HG02759 (cell line): Measurements from ENCODE around the gene DDX21.
"Not testable (repeated sequence)": the region's sequence is repeated elsewhere in the genome, so short reads cannot be mapped to it uniquely, and the experiment has no call there.

ENCODE experiments used
- ATAC-seq: cut with Tn5 transposase; IDR thresholded peaks from one replicate; pipeline ENCODE4 v1.9.1; 2021; ENCODE audit warnings: mild to moderate bottlenecking, moderate library complexity; ENCODE audit not compliant: unreplicated experiment

The DDX21 gene

DNA sequence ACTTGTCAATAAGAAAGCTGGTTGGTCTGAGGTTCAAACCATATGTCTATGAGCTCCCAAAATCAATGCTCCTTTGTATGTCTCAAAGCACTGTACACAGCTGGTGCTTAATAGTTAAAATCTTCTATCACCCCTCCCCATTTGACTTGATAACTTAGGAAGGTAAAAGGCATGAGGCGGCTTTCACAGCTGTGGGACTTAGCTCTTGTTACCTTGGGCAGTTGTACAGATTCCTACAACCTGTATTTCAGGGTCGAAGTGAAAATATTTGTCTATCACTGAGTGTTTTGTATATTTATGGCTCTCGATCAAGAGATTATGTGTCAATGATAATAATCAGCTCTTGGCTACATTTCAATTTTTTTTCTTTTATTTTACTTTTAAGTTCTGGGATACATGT lies 31.6 kb downstream of the DDX21 start:
- no peak for ATAC-seq

DNA sequence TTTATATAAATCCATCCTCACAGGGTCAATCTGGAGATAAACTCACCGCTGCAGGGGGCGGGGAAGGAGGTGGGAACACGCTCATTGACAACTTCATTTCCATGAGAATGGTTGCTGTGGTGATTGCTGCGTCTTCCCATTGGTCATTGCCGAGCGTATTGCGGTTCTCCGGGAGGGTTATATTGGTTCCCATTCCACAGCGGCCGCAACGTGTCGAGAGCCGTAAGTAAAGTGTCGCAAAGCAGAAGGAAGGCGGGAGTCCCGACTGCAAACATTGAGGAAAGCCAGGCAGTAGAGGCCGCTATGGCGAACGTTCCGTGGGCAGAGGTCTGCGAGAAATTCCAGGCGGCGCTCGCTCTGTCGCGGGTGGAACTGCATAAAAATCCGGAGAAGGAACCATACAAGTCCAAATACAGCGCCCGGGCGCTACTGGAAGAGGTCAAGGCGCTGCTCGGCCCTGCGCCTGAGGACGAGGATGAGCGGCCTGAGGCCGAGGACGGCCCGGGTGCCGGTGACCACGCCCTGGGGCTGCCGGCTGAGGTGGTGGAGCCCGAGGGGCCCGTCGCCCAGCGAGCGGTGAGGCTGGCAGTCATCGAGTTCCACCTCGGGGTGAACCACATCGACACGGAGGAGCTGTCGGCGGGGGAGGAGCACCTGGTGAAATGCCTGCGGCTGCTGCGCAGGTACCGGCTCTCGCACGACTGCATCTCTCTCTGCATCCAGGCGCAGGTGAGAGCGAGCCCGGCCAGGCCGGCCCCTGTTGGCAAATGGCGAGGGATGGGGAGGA lies 32.8 kb downstream of the DDX21 start, which contains the start of gene KIFBP:
Gene KIFBP (plus strand): TSS at position 274 of the 787 bp plus-strand sequence. CDS start 30 bp downstream, at position 304.
- peak; percentile 85 for ATAC-seq

DNA sequence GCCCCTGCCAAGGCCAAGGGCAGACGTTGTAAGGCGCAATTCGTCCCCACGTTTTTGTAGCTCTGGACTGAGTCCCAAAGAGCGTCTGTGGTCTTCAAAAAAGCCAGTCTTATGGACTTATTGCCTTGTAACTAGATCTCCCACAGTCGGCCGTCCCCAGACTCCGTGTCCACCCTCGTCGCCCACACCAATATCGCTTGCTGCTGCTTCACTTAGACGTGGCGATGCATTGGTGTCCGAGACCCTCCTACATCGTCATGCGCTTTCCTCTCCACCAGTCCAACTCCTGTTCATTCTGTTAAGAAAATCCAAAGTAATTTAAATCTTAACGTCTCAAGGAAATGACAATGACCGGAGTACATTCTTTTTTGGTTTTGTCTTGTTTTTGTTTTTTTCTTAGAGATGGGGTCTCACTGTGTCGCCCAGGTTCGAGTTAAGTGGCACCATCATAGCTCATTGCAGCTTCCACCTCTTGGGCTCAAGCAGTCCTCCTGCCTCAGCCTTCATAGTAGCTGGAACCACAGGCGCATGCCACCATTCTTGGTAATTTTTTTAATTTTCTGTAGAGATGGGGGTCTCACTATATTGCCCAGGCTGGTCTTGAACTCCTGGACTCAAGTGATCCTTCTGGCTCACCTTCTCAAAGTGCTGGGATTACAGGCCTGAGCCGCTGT lies 33.5 kb downstream of the DDX21 start:
- no peak for ATAC-seq

DNA sequence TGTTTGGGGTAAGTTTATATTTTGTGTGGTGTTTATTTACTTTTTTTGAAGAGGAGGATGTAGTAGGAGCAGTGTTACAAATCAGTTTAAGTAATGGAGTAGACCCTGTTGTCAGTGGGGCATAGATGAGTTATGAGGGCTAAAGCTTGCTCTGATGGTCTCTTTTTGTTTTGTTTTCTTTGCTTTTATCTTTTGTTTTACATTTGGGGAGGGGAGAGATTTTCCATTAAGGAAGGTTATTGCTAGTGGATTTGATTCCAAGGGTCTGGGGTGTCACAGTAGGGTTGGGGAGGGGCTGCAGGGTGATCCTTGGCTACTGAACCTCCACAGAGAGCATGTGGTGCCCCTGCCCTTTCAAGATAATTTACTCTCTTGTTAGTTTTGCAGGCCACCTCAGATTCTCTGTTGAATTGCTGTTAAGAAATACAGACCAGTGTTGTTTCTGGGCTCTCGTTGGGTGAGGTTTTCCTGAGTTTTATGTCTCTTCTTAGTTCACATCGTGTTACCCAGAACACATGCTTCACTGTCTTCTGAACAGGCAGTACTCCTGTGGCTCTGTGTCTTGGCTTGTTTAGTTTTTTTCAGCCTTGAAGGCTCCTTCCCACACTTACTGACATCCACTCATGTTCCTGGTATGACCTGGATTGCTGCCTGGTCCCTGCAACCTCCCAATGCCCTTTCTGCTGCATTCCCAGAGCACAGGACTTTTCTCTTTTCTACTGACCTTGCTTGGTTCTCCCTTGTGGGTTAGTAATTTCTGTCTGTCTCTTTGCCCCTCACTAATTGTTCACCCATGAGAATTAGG lies 36.9 kb downstream of the DDX21 start:
- no peak for ATAC-seq

DNA sequence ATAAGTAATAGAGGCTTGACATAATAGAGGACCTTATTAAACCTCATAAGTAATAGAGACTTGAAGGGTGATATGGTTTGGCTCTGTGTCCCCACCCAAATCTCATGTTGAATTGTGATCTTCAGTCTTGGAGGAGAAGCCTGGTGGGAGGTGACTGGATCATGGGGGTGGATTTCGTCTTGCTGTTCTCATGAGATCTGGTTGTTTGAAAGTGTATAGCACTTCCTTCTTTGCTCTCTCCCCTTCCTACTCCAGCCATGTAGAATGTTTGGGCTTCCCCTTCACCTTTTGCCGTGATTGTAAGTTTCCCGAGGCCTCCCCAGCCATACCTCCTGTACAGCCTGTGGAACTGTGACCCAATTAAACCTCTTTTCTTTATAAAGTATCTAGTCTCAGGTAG lies 41.2 kb downstream of the DDX21 start:
- ATAC-seq = peak; percentile 20

DNA sequence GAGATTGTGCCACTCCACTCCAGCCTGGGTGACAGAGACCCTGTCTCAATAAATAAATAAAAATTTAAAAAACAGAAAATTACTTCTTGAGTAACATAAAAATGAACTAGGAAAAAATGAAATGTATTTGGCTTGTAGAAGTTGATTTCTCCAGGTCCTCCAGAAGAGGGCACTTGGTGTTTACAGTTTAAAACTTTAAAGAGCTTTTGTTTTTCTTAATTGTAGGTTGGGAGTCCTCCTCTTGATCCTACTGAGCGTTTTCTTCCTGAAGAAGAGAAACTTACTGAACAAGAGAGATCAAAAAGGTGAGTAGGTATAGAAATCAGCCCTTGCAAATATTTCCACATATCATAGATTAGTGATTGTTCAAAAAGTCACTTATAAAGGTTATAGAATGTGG lies 48.9 kb downstream of the DDX21 start:
- no peak for ATAC-seq

DNA sequence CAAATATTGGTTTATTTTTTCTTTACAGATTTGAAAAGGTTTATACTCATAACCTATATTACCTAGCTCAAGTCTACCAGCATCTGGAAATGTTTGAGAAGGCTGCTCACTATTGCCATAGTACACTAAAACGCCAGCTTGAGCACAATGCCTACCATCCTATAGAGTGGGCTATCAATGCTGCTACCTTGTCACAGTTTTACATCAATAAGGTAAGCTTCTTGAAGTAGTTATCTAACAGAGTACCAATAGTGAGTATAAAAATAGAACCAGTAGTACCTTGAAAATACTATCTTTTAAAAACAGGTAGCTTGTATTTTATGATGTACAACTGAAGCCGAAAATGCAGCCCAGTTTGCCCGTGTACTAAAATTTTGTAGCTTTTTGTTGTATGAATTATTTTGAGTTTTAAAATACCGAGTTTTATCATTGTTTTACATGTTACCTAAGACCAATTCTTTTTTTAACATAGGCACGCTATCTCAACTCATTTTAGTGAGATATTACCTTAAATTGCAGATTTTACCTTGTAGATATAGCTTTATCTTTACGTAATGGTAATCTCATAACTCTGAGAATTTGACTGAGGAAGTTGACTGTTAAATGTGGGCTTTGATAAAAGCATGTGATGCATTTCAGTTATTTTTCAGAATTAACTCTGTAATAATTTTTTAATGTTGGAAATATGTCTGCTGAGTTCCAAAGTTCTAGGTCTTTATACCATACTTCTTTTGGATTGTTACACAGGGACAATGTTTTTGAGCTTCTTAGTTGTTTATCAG lies 49.9 kb downstream of the DDX21 start:
- no peak for ATAC-seq

DNA sequence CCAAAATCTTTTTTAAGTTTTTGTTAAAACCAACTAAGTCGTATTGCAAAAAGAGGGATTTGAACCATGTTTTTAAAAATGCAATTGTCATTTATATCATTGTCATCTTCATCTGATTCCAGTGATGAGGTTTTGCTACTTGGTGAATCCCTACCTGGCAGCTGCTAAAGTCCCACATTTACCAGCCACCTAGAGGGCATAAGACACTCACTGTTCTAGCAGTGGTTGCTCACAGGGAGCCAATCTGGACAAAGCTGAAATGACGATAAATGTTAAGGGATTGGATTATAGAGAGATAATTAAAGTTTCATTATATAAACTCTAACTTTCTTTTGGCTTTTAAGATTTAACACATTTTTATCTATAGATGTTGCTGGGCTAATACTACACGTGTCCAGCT lies 51.3 kb downstream of the DDX21 start:
- no peak for ATAC-seq

DNA sequence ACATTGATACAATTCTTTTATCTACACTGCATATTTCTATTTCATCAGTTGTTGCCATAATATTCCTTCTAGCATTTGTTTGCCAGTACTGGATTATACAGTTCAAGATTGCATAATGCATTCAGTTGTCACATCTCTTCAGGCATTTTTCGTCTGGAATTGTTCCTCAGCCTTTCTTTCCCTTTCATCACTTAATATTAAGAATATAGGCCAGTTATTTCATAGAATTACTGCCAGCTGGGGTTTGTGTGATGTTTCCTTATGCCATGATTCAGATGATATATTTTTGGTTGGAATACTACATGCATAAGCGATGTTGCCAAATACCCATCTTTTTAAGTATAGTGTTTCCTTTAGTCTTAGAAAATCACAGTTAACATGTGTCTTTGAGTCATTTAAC lies 53.4 kb downstream of the DDX21 start:
- no peak for ATAC-seq

DNA sequence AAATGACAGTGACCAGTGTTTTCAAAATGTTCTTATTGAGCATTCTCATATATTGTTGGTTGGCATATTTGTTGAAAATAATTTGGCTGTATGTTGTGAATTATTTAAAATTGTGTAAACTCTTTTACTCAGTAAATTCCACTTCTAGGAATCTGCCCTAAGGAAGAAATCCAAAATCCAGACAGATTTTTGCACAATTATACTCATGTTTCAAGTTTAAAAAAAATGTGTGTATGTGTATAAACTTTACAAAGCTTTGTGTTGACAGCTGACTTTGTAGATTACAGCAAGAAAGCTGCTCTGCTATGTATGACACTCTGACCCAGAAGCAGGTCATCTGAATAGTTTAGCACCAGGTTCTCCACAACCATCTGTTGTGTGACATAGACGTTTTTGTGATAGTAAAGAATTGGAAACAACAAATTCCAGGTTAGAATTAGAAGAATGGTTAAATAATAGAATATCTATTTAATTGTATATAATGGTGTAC lies 54.2 kb downstream of the DDX21 start:
- ATAC-seq = no peak

DNA sequence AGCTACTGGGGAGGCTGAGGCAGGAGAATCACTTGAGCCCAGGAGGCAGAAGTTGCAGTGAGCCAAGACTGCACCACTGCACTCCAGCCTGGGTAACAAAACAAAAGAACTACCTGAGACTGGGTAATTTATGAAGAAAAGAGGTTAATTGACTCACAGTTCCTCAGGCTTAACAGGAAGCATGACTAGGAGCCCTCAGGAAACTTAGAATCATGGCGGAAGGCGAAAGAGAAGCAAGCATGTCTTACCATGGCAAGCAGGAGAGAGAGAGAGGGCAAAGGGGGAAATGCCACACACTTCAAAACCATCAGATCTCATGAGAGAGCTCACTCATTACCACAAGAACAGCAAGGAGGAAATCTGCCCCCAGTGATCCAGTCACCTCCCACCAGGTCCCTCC lies 56.8 kb downstream of the DDX21 start:
- ATAC-seq = not testable (repeated sequence)

DNA sequence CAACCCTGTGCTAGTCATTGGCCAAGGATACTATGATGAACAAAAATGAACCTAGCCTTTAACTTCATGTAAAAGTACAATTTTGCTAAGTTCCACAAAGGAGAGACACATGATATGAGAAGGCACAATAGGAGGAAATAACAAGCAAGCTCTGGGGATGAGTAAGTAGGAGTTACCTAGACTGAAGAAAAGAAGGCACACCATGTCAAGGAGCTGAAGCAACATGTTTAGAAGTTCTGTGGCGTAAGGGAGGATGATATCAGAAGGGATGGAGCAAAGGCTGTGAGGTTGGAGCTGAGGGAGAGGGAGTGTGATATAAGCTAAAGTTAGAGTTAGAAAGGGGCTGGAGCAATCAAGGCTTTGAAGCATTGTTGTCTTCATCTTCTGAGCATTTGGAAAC lies 58.2 kb downstream of the DDX21 start:
- ATAC-seq = no peak

DNA sequence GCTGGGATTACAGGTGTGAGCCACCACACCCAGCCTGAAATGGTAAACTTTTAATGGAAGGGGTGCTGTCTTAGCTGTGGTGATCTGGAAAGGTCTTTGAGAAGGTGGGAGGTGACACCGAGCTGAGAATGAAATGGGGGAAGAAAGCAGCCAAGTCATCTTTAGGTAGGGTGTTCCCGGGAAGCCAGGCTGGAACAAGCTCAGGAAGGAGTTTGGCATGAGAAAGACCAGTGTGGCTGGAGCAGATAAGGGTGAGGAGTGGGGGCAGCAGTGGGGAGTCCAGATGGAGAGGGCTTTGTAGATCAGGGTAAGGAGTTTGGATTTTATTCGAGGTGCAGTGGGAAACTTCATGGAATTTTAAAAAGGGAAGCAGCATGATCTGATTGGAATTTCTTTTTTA lies 62.6 kb downstream of the DDX21 start:
- ATAC-seq = no peak

DNA sequence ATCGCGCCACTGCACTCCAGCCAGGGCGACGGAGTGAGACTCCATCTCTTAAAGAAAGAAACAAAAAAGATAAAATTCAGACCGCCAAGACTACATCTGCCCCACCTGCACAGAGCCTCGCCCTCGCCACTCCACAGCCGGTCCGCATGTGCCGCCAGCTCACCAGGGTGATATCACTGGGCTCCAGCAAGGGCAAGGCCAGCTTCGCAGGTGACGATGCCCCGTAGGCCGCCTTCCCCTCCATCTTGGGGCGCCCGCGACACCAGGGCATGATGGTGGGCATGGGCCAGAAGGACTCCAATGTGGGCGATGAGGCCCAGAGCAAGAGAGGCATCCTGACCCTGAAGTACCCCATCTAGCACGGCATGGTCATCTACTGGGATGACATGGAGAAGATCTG lies 66.6 kb downstream of the DDX21 start:
- ATAC-seq = no peak

DNA sequence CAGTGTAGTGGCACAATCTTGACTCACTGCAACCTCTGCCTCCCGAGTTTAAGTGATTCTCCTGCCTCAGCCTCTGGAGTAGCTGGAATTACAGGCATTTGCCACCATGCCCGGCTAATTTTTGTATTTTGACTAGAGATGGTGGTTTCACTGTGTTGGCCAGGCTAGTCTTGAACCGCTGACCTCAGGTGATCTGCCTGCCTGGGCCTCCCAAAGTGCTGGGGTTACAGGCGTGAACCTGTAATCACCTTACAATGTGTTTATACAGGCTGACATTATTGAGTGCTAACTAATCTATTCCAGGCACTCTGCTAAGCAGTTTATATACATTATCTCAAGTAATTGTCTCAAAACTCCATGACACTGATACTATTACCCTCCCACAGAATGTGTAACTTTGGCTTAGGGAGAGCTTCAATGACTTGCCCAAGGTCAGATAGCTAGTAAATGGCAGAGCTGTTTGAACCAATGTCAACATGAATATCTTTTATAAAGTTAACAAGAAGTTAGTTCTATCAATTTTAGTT lies 69.5 kb downstream of the DDX21 start:
- no peak for ATAC-seq

DNA sequence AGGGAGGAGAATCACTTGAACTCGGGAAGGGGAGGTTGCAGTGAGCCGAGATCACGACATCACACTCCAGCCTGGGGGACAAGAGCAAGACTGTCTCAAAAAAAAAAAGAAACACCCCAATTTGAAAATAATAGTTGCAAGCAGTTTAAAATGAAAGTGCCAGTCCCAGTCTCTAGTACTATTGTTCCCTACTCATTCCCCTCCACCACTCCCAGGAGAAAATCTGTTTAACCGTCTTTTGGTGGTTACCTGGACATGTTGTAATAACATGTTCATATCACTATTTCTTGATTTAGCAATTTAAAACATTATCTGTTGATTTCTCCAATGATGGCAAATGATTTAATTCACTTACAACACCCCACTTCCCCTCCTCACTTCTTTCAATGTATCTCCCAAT lies 77.3 kb downstream of the DDX21 start:
- ATAC-seq = no peak
